ENCODE measurements around the gene ITPR3.

DNA sequence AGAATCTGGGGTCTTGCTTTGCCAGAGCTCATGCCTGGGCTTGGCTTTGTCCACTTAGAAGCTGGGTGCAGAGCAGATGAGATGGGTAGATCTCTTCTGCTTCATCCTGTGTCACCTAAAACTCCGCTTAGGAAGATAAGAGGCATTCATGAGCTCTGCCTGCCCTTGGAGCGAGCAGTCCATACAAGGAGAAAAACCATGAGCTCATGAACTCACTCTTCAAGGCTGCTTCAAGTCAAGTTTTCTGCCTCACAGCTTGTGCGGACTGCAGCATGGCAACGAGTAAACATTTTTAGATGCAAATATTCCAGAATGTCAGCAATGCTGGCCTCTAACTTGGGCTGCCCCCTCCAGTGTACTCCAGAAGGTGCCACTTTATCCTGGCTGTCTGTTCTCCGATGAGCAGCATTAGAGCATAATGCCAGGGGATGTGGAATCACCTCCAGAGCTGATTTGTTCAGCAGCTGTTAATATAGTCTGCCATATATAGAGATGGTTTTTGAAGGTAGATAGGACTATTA, 101.0 kb downstream of the ITPR3 start:
- TF ChIP-seq, protein P1, sequence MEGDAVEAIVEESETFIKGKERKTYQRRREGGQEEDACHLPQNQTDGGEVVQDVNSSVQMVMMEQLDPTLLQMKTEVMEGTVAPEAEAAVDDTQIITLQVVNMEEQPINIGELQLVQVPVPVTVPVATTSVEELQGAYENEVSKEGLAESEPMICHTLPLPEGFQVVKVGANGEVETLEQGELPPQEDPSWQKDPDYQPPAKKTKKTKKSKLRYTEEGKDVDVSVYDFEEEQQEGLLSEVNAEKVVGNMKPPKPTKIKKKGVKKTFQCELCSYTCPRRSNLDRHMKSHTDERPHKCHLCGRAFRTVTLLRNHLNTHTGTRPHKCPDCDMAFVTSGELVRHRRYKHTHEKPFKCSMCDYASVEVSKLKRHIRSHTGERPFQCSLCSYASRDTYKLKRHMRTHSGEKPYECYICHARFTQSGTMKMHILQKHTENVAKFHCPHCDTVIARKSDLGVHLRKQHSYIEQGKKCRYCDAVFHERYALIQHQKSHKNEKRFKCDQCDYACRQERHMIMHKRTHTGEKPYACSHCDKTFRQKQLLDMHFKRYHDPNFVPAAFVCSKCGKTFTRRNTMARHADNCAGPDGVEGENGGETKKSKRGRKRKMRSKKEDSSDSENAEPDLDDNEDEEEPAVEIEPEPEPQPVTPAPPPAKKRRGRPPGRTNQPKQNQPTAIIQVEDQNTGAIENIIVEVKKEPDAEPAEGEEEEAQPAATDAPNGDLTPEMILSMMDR (IDR thresholded peaks at IDR 0.05; ENCODE audit: low read length): no peak
- no peak for TF ChIP-seq EZH2 (IDR thresholded peaks at IDR 0.05; ENCODE audit: borderline replicate concordance, low read length)
